Breast epithelium (tissue), 4 donors: ENCODE measurements around the gene SLC22A23. TPM values are rescaled to one million over a fixed set of nuclear protein-coding genes. Genes with fewer than 3 reads are reported as not detected.

Source experiments
- DNase-seq, 2 donors: peaks; one replicate each; pipeline ENCODE4 v3.0.0-alpha.2; 2019; ENCODE audit warnings: low spot score in 2 of 2
- H3K27ac ChIP-seq, 2 donors: fragments of 200-600 bp; sonication (generic) in 1 of 2; one replicate each; pipeline ENCODE4 v1.5.1; 2016 to 2019; ENCODE audit warnings: mild to moderate bottlenecking in 1 of 2
- H3K27me3 ChIP-seq, 2 donors: fragments of 200-600 bp; sonication (generic) in 1 of 2; one replicate each; pipeline versions ENCODE4 v1.5.1 to v1.6.0; 2017 to 2019; ENCODE audit warnings: control low read depth in 1 of 2, mild to moderate bottlenecking in 1 of 2
- H3K36me3 ChIP-seq: fragments of 200-600 bp; one replicate; pipeline ENCODE4 v1.5.1; 2019
- H3K4me1 ChIP-seq, 2 donors: fragments of 200-600 bp; sonication (generic); one replicate each; pipeline ENCODE4 v1.5.1; 2016 to 2019; ENCODE audit warnings: control low read depth in 1 of 2
- H3K4me3 ChIP-seq, 3 donors: fragments of 200-600 bp; sonication (generic); 1 replicate in 2 of 3; 2 replicates in 1 of 3; pipeline ENCODE4 v1.5.1; 2016 to 2019; ENCODE audit warnings: mild to moderate bottlenecking in 3 of 3, moderate library complexity in 2 of 3
- H3K9me3 ChIP-seq, 2 donors: fragments of 200-600 bp; sonication (generic) in 1 of 2; one replicate each; pipeline ENCODE4 v1.5.1; 2016 to 2019; ENCODE audit warnings: control low read depth in 1 of 2
- CTCF ChIP-seq, 3 donors: fragments of 450-650 bp; IDR thresholded peaks; one replicate each; pipeline ENCODE4 v1.5.1; 2016 to 2017; ENCODE audit warnings: antibody characterized with exemption in 3 of 3, mild to moderate bottlenecking in 3 of 3, moderate library complexity in 3 of 3
- POLR2A ChIP-seq: fragments of 450-650 bp; IDR thresholded peaks from one replicate; pipeline ENCODE4 v1.6.1; 2016; ENCODE audit warnings: antibody characterized with exemption, mild to moderate bottlenecking, moderate library complexity
- POLR2AphosphoS5 ChIP-seq, 3 donors: sonication (generic); formaldehyde crosslinking; IDR thresholded peaks; one replicate each; pipeline ENCODE4 v1.6.1; 2017; ENCODE audit warnings: antibody characterized with exemption in 3 of 3
- intact Hi-C: fragments of 100-400 bp; cut with DNase I; formaldehyde crosslinking; loops from one replicate; pipeline ENCODE4 v1.15.1; 2023; ENCODE audit warnings: low total_unique reads
- total RNA-seq, 3 donors: library from RNA; depleted of rRNA; stranded (reverse); fragments of >200 nt; gene quantifications; one replicate each; pipeline ENCODE4 v1.1.0, GENCODE V29; 2016

SLC22A23 gene
- total RNA-seq, 3 donors from 2014 or later, result 10.9 to 26.3 (median 22.9) TPM

GRCh38 chr6:3451498-3451897, 5.4 kb downstream of the SLC22A23 start:
- no peak for DNase-seq
- Histone ChIP-seq H3K27me3 (no peaks in the 10 kb centered on the region), H3K4me3 (no peak overlapping the region), H3K27ac (peak overlapping the region in 1 of 2 donors; percentile 40), H3K9me3 (no peaks in the 10 kb centered on the region), H3K4me1 (peaks cover 0 to 2% of the 10 kb centered on the region in 2 donors), H3K36me3 (no peaks in the 10 kb centered on the region)
- intact Hi-C loops, result no loop called here
- no peak for TF ChIP-seq CTCF (IDR thresholded peaks at IDR 0.05)

GRCh38 chr6:3450888-3451287, 6.0 kb downstream of the SLC22A23 start:
- H3K27ac ChIP-seq, result peak overlapping the region in 1 of 2 donors; percentile 40
- no peaks in the 10 kb centered on the region for H3K27me3 ChIP-seq
- H3K4me3 ChIP-seq, result no peak overlapping the region
- no peak for TF ChIP-seq CTCF (IDR thresholded peaks at IDR 0.05)
- TF ChIP-seq POLR2A, result no peak
- no peak for TF ChIP-seq POLR2AphosphoS5 (IDR thresholded peaks at IDR 0.05)
- intact Hi-C loops, result no loop called here
- no peaks in the 10 kb centered on the region for H3K36me3 ChIP-seq
- no peak for DNase-seq
- no peaks in the 10 kb centered on the region for H3K9me3 ChIP-seq
- H3K4me1 ChIP-seq, result peaks cover 0 to 2% of the 10 kb centered on the region in 2 donors

- Histone ChIP-seq H3K36me3 (no peaks in the 10 kb centered on the region), H3K27me3 (no peaks in the 10 kb centered on the region), H3K4me3 (no peak overlapping the region), H3K27ac (no peak overlapping the region), H3K9me3 (no peaks in the 10 kb centered on the region), H3K4me1 (peaks cover 0 to 2% of the 10 kb centered on the region in 2 donors)
- DNase-seq, result no peak
- no peak for TF ChIP-seq CTCF (IDR thresholded peaks at IDR 0.05)
- no peak for TF ChIP-seq POLR2AphosphoS5 (IDR thresholded peaks at IDR 0.05)
- no peak for TF ChIP-seq POLR2A
- intact Hi-C loops, result no loop called here
Measured at GRCh38 chr6:3449750-3450305, 7.0 kb downstream of the SLC22A23 start.

- intact Hi-C loops, result no loop called here
- no peak overlapping the region for H3K4me3 ChIP-seq
- H3K36me3 ChIP-seq, result no peaks in the 10 kb centered on the region
- peaks cover 0 to 2% of the 10 kb centered on the region in 2 donors for H3K4me1 ChIP-seq
- TF ChIP-seq CTCF (IDR thresholded peaks at IDR 0.05) (no peak), POLR2A (no peak), POLR2AphosphoS5 (IDR thresholded peaks at IDR 0.05) (no peak)
- no peak for DNase-seq
- no peaks in the 10 kb centered on the region for H3K27me3 ChIP-seq
- H3K27ac ChIP-seq, result no peak overlapping the region
- H3K9me3 ChIP-seq, result no peaks in the 10 kb centered on the region
Measured at GRCh38 chr6:3449321-3449720, 7.5 kb downstream of the SLC22A23 start.

- peaks cover 0 to under 1% of the 10 kb centered on the region in 2 donors for H3K4me1 ChIP-seq
- DNase-seq, result no peak
- no peak overlapping the region for H3K4me3 ChIP-seq
- H3K27me3 ChIP-seq, result no peaks in the 10 kb centered on the region
- TF ChIP-seq POLR2A, result no peak
- no peak for TF ChIP-seq POLR2AphosphoS5 (IDR thresholded peaks at IDR 0.05)
- TF ChIP-seq CTCF (IDR thresholded peaks at IDR 0.05), result no peak
- H3K36me3 ChIP-seq, result no peaks in the 10 kb centered on the region
- intact Hi-C loops, result no loop called here
- no peaks in the 10 kb centered on the region for H3K9me3 ChIP-seq
- no peak overlapping the region for H3K27ac ChIP-seq
Measured at GRCh38 chr6:3447005-3447404, 9.8 kb downstream of the SLC22A23 start.
